Endothelial cell of coronary artery (primary cell): ENCODE measurements around the gene SIGLEC5. TPM values are rescaled to one million over a fixed set of nuclear protein-coding genes. Genes with fewer than 3 reads are reported as not detected.

Experiments
- total RNA-seq: library from RNA; depleted of rRNA; stranded (reverse); fragments of >200 nt; gene quantifications from 2 replicates; pipeline ENCODE4 v1.2.3, GENCODE V29; 2014

Gene SIGLEC5, protein sequence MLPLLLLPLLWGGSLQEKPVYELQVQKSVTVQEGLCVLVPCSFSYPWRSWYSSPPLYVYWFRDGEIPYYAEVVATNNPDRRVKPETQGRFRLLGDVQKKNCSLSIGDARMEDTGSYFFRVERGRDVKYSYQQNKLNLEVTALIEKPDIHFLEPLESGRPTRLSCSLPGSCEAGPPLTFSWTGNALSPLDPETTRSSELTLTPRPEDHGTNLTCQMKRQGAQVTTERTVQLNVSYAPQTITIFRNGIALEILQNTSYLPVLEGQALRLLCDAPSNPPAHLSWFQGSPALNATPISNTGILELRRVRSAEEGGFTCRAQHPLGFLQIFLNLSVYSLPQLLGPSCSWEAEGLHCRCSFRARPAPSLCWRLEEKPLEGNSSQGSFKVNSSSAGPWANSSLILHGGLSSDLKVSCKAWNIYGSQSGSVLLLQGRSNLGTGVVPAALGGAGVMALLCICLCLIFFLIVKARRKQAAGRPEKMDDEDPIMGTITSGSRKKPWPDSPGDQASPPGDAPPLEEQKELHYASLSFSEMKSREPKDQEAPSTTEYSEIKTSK
- total RNA-seq: not detected in 2 replicates

GRCh38 chr19:51630315-51630714, at the start of gene SIGLEC5:
Gene SIGLEC5 (minus strand): TSS chr19:51630401. CDS start chr19:51630335, 66 bp downstream.

DNA sequence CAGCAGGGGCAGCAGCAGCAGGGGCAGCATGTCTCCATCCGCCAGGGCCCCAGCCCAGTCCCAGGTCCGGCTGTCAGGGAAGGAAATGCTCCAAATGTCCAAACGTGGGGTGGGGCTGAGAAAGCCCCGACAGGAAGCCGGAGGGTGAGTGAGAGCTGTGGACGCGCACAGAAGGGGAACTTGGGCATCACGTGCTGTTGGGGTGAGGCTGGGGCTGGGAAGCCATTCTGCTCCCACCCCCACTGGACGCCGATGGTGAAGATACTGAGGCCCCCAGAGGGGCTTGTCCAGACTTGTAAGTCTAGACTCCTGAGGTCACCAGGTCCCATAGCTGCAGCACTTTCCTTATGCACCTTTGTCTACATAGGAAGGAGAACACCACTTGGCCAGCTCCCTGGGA, 16.5 kb upstream of the SIGLEC5 start, which contains the start of gene SIGLEC14:
Gene SIGLEC14 (minus strand): TSS at position 96 of the 400 bp plus-strand sequence. CDS start 66 bp downstream, at position 30.

GRCh38 chr19:51570962-51571575, 59.1 kb downstream of the SIGLEC5 start, which contains the start of gene ZNF175:
Gene ZNF175 (plus strand): TSS chr19:51571283. CDS start chr19:51573330, 2,047 bp downstream.

Other genes starting within 250 kb of the SIGLEC5 start
- gene LIM2, start 242.4 kb downstream of the SIGLEC5 start, total RNA-seq: not detected in 2 replicates
- gene C19orf84, start 239.8 kb downstream of the SIGLEC5 start, total RNA-seq: not detected in 2 replicates
- not detected in 2 replicates for gene SIGLEC10, start 212.8 kb downstream of the SIGLEC5 start, total RNA-seq
- not detected in 2 replicates for gene SIGLEC8, start 171.9 kb downstream of the SIGLEC5 start, total RNA-seq
- gene CEACAM18, start 151.9 kb downstream of the SIGLEC5 start, total RNA-seq: not detected in 2 replicates
- gene SIGLEC12, start 128.6 kb downstream of the SIGLEC5 start, total RNA-seq: not detected in 2 replicates
- not detected in 2 replicates for gene SIGLEC6, start 98.7 kb downstream of the SIGLEC5 start, total RNA-seq
- 4.2 and 8.6 TPM in 2 replicates for gene ZNF175, start 59.1 kb downstream of the SIGLEC5 start, total RNA-seq
- under 0.01 TPM in 1 of 2 replicates, not detected in the other for gene SIGLEC14, start 16.4 kb upstream of the SIGLEC5 start, total RNA-seq
- gene SPACA6, start 62.9 kb upstream of the SIGLEC5 start, total RNA-seq: 4.0 and 11.6 TPM in 2 replicates
- gene HAS1, start 93.6 kb upstream of the SIGLEC5 start, total RNA-seq: 5.1 TPM in 1 of 2 replicates, not detected in the other
- gene FPR1, start 121.5 kb upstream of the SIGLEC5 start, total RNA-seq: not detected in 2 replicates
- gene FPR2, start 130.8 kb upstream of the SIGLEC5 start, total RNA-seq: not detected in 2 replicates
- gene FPR3, start 164.8 kb upstream of the SIGLEC5 start, total RNA-seq: under 0.01 and 2.4 TPM in 2 replicates